Hypothalamus (tissue), 51 donors: ENCODE data around the gene VANGL1.
A peak's percentile ranks its signal among the peaks of the same experiment; 100 is the strongest.

ENCODE experiments used
- DNase-seq, 51 donors: peaks; one replicate each; lab custom pipeline; 2025; lab: John Stamatoyannopoulos, UW

VANGL1 gene

GRCh38 chr1:115697619-115698018 is 55.8 kb downstream of the VANGL1 start:
- no peak for DNase-seq

- DNase-seq: no peak
Measured at GRCh38 chr1:115701090-115701489, 59.3 kb downstream of the VANGL1 start.

GRCh38 chr1:115702959-115703358 is 61.2 kb downstream of the VANGL1 start:
- no peak for DNase-seq

GRCh38 chr1:115705085-115705951 is 63.5 kb downstream of the VANGL1 start:
- DNase-seq: no peak

GRCh38 chr1:115705963-115706362 is 64.2 kb downstream of the VANGL1 start:
- DNase-seq: no peak

- DNase-seq: no peak
Measured at GRCh38 chr1:115706587-115707425, 65.0 kb downstream of the VANGL1 start.

- DNase-seq: no peak
Measured at GRCh38 chr1:115710859-115711624, 69.3 kb downstream of the VANGL1 start.

- DNase-seq: no peak
Measured at GRCh38 chr1:115712911-115713609, 71.3 kb downstream of the VANGL1 start.

GRCh38 chr1:115713906-115714305 is 72.1 kb downstream of the VANGL1 start:
- no peak for DNase-seq

GRCh38 chr1:115714572-115715141 is 72.9 kb downstream of the VANGL1 start:
- no peak for DNase-seq

- DNase-seq: peak in 13 of 51 donors; percentile 1 to 47 (median 8)
Measured at GRCh38 chr1:115717541-115717940, 75.8 kb downstream of the VANGL1 start.

GRCh38 chr1:115718011-115718754 is 76.4 kb downstream of the VANGL1 start:
- DNase-seq: no peak

GRCh38 chr1:115719285-115719684 is 77.5 kb downstream of the VANGL1 start:
- no peak for DNase-seq

GRCh38 chr1:115722221-115722620 is 80.5 kb downstream of the VANGL1 start:
- DNase-seq: no peak

- no peak for DNase-seq
Measured at GRCh38 chr1:115723756-115724155, 82.0 kb downstream of the VANGL1 start.

- no peak for DNase-seq
Measured at GRCh38 chr1:115725600-115725999, 83.8 kb downstream of the VANGL1 start.

- DNase-seq: no peak
Measured at GRCh38 chr1:115726161-115726560, 84.4 kb downstream of the VANGL1 start.

- no peak for DNase-seq
Measured at GRCh38 chr1:115726570-115726969, 84.8 kb downstream of the VANGL1 start.

GRCh38 chr1:115727706-115728249 is 86.0 kb downstream of the VANGL1 start:
- peak in 3 of 51 donors; percentile 3 to 9 (median 3) for DNase-seq
